Tibial artery (tissue), 4 donors: ENCODE measurements around the gene CDKN1A.

ENCODE experiments used
- DNase-seq, 2 donors: peaks; one replicate each; pipeline ENCODE4 v3.0.0-alpha.2; 2019
- H3K27ac ChIP-seq, 2 donors: fragments of 200-600 bp; sonication (generic) in 1 of 2; 1 replicate in 1 of 2; 2 replicates in 1 of 2; pipeline ENCODE4 v1.5.1; 2018 to 2019; ENCODE audit warnings: mild to moderate bottlenecking in 1 of 2
- H3K27me3 ChIP-seq, 2 donors: fragments of 200-600 bp; sonication (generic) in 1 of 2; one replicate each; pipeline versions ENCODE4 v1.5.1 to v1.6.0; 2016 to 2019
- H3K36me3 ChIP-seq, 3 donors: fragments of 200-600 bp; sonication (generic) in 2 of 3; one replicate each; pipeline ENCODE4 v1.5.1; 2016 to 2019; ENCODE audit warnings: mild to moderate bottlenecking in 2 of 3
- H3K4me1 ChIP-seq, 4 donors: fragments of 200-600 bp; sonication (generic) in 2 of 4; 1 replicate in 3 of 4; 2 replicates in 1 of 4; pipeline ENCODE4 v1.5.1; 2016 to 2019
- H3K4me3 ChIP-seq, 2 donors: fragments of 200-600 bp; sonication (generic) in 1 of 2; 1 replicate in 1 of 2; 2 replicates in 1 of 2; pipeline ENCODE4 v1.5.1; 2018 to 2019; ENCODE audit warnings: mild to moderate bottlenecking in 2 of 2
- H3K9me3 ChIP-seq, 3 donors: fragments of 200-600 bp; sonication (generic) in 1 of 3; one replicate each; pipeline ENCODE4 v1.5.1; 2016 to 2019
- CTCF ChIP-seq, 2 experiments: fragments of 200-600 bp in 1 of 2; fragments of 450-650 bp in 1 of 2; IDR thresholded peaks; one replicate each; pipeline ENCODE4 v1.5.1; 2017 to 2019; ENCODE audit warnings: antibody characterized with exemption in 2 of 2, mild to moderate bottlenecking in 1 of 2, moderate library complexity in 1 of 2
- intact Hi-C: fragments of 100-400 bp; cut with DNase I; formaldehyde crosslinking; loops from one replicate; pipeline ENCODE4 v1.15.0; 2023; ENCODE audit warnings: low total_unique reads

Gene CDKN1A

DNA sequence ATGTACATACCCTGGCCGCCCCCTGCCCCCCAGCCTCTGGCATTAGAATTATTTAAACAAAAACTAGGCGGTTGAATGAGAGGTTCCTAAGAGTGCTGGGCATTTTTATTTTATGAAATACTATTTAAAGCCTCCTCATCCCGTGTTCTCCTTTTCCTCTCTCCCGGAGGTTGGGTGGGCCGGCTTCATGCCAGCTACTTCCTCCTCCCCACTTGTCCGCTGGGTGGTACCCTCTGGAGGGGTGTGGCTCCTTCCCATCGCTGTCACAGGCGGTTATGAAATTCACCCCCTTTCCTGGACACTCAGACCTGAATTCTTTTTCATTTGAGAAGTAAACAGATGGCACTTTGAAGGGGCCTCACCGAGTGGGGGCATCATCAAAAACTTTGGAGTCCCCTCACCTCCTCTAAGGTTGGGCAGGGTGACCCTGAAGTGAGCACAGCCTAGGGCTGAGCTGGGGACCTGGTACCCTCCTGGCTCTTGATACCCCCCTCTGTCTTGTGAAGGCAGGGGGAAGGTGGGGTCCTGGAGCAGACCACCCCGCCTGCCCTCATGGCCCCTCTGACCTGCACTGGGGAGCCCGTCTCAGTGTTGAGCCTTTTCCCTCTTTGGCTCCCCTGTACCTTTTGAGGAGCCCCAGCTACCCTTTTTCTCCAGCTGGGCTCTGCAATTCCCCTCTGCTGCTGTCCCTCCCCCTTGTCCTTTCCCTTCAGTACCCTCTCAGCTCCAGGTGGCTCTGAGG lies 7.6 kb downstream of the CDKN1A start:
- H3K4me1 ChIP-seq, result peaks cover 0 to 37% (median 24%) of the 10 kb centered on the region in 4 donors
- no peak for TF ChIP-seq CTCF (IDR thresholded peaks at IDR 0.05)
- intact Hi-C loops, result loop anchor here (10.0 kb wide), 1 partner anchor 169 kb away; no protein-coding TSS in a partner anchor

DNA sequence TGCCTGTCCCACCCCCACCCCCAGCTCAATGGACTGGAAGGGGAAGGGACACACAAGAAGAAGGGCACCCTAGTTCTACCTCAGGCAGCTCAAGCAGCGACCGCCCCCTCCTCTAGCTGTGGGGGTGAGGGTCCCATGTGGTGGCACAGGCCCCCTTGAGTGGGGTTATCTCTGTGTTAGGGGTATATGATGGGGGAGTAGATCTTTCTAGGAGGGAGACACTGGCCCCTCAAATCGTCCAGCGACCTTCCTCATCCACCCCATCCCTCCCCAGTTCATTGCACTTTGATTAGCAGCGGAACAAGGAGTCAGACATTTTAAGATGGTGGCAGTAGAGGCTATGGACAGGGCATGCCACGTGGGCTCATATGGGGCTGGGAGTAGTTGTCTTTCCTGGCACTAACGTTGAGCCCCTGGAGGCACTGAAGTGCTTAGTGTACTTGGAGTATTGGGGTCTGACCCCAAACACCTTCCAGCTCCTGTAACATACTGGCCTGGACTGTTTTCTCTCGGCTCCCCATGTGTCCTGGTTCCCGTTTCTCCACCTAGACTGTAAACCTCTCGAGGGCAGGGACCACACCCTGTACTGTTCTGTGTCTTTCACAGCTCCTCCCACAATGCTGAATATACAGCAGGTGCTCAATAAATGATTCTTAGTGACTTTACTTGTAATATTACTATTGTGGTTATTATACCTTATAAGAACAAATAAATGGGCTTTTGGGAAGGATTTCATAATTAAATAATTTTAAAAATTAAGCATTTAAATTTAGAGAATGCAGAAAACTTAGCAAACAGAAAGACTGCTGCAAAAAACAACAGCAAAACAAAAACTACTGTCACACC lies 8.4 kb downstream of the CDKN1A start:
- H3K4me3 ChIP-seq, result no peak overlapping the region
- no peaks in the 10 kb centered on the region for H3K9me3 ChIP-seq
- peaks cover 0 to 32% (median 17%) of the 10 kb centered on the region in 4 donors for H3K4me1 ChIP-seq
- no peak overlapping the region for H3K27ac ChIP-seq
- H3K27me3 ChIP-seq, result no peaks in the 10 kb centered on the region
- intact Hi-C loops, result loop anchor here (10.0 kb wide), 1 partner anchor 168 kb away; no protein-coding TSS in a partner anchor
- no peak for DNase-seq
- TF ChIP-seq CTCF (IDR thresholded peaks at IDR 0.05), result no peak
- peaks cover 48 to 61% (median 59%) of the 10 kb centered on the region in 3 donors for H3K36me3 ChIP-seq

More for the DNA sequence above, 7.6 kb downstream of the CDKN1A start:
- H3K4me3 ChIP-seq, result no peak overlapping the region
- no peaks in the 10 kb centered on the region for H3K9me3 ChIP-seq
- no peak overlapping the region for H3K27ac ChIP-seq
- H3K27me3 ChIP-seq, result no peaks in the 10 kb centered on the region
- H3K36me3 ChIP-seq, result peaks cover 48 to 62% (median 61%) of the 10 kb centered on the region in 3 donors
- DNase-seq, result peak; percentile 68 to 76

DNA sequence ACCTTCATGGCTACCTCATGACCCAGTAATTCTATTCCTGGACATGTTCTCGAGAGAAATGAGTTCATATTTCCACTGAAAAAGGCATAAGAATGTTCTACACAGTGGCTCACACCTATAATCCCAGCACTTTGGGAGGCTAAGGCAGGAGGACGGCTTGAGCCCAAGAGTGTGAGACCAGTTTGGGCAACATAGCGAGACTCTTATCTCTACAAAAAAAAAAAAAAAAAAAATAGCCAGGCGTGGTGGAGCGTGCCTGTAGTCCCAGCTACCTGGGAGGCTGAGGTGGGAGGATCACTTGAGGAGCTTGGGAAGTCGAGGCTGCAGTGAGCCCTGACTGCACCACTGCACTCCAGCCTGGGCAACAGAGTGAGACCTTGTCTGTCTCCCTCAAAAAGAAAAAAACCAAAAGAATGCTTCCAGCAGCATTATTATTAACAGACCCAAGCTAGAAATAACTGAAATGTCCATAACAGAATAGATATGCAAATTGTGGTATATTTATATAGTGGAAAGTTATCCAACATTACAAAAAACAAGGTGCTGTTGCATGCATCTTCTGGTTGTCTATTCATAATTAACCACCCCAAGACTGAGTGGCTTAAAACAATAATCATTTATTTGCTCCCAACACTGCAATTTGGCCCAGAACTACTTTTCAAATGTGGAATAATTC lies 9.7 kb downstream of the CDKN1A start:
- no peak for DNase-seq
- Histone ChIP-seq H3K27ac (no peak overlapping the region), H3K27me3 (no peaks in the 10 kb centered on the region), H3K9me3 (no peaks in the 10 kb centered on the region), H3K4me1 (peaks cover 0 to 32% (median 14%) of the 10 kb centered on the region in 4 donors), H3K36me3 (peaks cover 44 to 52% (median 48%) of the 10 kb centered on the region in 3 donors), H3K4me3 (no peak overlapping the region)
- TF ChIP-seq CTCF (IDR thresholded peaks at IDR 0.05), result no peak
- intact Hi-C loops, result loop anchor here (10.0 kb wide), 1 partner anchor 167 kb away; no protein-coding TSS in a partner anchor

GRCh38 chr6:36688739-36689075 lies 10.2 kb downstream of the CDKN1A start:
- no peak for TF ChIP-seq CTCF (IDR thresholded peaks at IDR 0.05)
- Histone ChIP-seq H3K9me3 (no peaks in the 10 kb centered on the region), H3K36me3 (peaks cover 42 to 47% (median 43%) of the 10 kb centered on the region in 3 donors), H3K27me3 (no peaks in the 10 kb centered on the region), H3K4me1 (peaks cover 0 to 29% (median 13%) of the 10 kb centered on the region in 4 donors), H3K4me3 (no peak overlapping the region), H3K27ac (no peak overlapping the region)
- intact Hi-C loops, result loop anchor here (10.0 kb wide), 1 partner anchor 166 kb away; no protein-coding TSS in a partner anchor
- DNase-seq, result no peak

- no peak overlapping the region for H3K27ac ChIP-seq
- peaks cover 19 to 24% (median 20%) of the 10 kb centered on the region in 3 donors for H3K36me3 ChIP-seq
- TF ChIP-seq CTCF (IDR thresholded peaks at IDR 0.05), result no peak
- H3K4me3 ChIP-seq, result no peak overlapping the region
- H3K4me1 ChIP-seq, result peaks cover 0 to 13% (median 9%) of the 10 kb centered on the region in 4 donors
- intact Hi-C loops, result no loop called here
- peak in 1 of 2 donors; percentile 6 for DNase-seq
- no peaks in the 10 kb centered on the region for H3K27me3 ChIP-seq
- H3K9me3 ChIP-seq, result no peaks in the 10 kb centered on the region
These were observed 12.5 kb downstream of the CDKN1A start for GRCh38 chr6:36691011-36691410.
